ENCODE data around the gene SLC25A18.

- TF ChIP-seq POLR2AphosphoS5 (IDR thresholded peaks at IDR 0.05) = no peak
- TF ChIP-seq POLR2A (IDR thresholded peaks at IDR 0.05) = no peak
- TF ChIP-seq CTCF (IDR thresholded peaks at IDR 0.05) = no peak
Observed at GRCh38 chr22:17575681-17576080, 12.4 kb downstream of the SLC25A18 start.

Measured in stomach (tissue), 4 donors.